Non-pigmented ciliary epithelial cell (primary cell): ENCODE data around the gene CMYA5.
"Not testable (repeated sequence)": the region's sequence is repeated elsewhere in the genome, so short reads cannot be mapped to it uniquely, and the experiment has no call there.

Experiments used
- DNase-seq: peaks from one replicate; pipeline ENCODE4 v3.0.0-alpha.2; 2010; ENCODE audit warnings: low read depth

Gene CMYA5

GRCh38 chr5:79689541-79690466, at the start of gene CMYA5:
TSS of gene CMYA5 (plus strand) at chr5:79689836. CDS start at chr5:79689908, 72 bp downstream.
- DNase-seq, result no peak

GRCh38 chr5:79640571-79641055, 49.0 kb upstream of the CMYA5 start:
- no peak for DNase-seq

GRCh38 chr5:79641414-79641813, 48.2 kb upstream of the CMYA5 start:
- DNase-seq, result no peak

- peak; percentile 2 for DNase-seq
Measured at GRCh38 chr5:79642210-79642609, 47.4 kb upstream of the CMYA5 start.

- DNase-seq, result no peak
Measured at GRCh38 chr5:79653843-79654242, 35.8 kb upstream of the CMYA5 start.

- DNase-seq, result no peak
Measured at GRCh38 chr5:79663212-79663611, 26.4 kb upstream of the CMYA5 start.

GRCh38 chr5:79666758-79667157, 22.9 kb upstream of the CMYA5 start:
- no peak for DNase-seq

GRCh38 chr5:79672392-79672791, 17.2 kb upstream of the CMYA5 start:
- no peak for DNase-seq

- not testable (repeated sequence) for DNase-seq
Measured at GRCh38 chr5:79676354-79676753, 13.3 kb upstream of the CMYA5 start.

- DNase-seq, result not testable (repeated sequence)
Measured at GRCh38 chr5:79682102-79682501, 7.5 kb upstream of the CMYA5 start.

GRCh38 chr5:79684782-79685181, 4.9 kb upstream of the CMYA5 start:
- DNase-seq, result no peak

- DNase-seq, result no peak
Measured at GRCh38 chr5:79685627-79686026, 4.0 kb upstream of the CMYA5 start.

- DNase-seq, result no peak
Measured at GRCh38 chr5:79686799-79687198, 2.8 kb upstream of the CMYA5 start.

GRCh38 chr5:79687889-79688288, 1.7 kb upstream of the CMYA5 start:
- DNase-seq, result no peak

GRCh38 chr5:79691007-79691406, 1.4 kb downstream of the CMYA5 start:
- no peak for DNase-seq

GRCh38 chr5:79692596-79692995, 3.0 kb downstream of the CMYA5 start:
- DNase-seq, result no peak

GRCh38 chr5:79694183-79694582, 4.5 kb downstream of the CMYA5 start:
- no peak for DNase-seq

- no peak for DNase-seq
Measured at GRCh38 chr5:79694652-79695051, 5.0 kb downstream of the CMYA5 start.

- DNase-seq, result no peak
Measured at GRCh38 chr5:79695526-79695925, 5.9 kb downstream of the CMYA5 start.

GRCh38 chr5:79697222-79698170, 7.9 kb downstream of the CMYA5 start:
- no peak for DNase-seq

- no peak for DNase-seq
Measured at GRCh38 chr5:79699763-79700400, 10.2 kb downstream of the CMYA5 start.
